Measurements from ENCODE around the gene OR5T1.

OR5T1 gene

DNA sequence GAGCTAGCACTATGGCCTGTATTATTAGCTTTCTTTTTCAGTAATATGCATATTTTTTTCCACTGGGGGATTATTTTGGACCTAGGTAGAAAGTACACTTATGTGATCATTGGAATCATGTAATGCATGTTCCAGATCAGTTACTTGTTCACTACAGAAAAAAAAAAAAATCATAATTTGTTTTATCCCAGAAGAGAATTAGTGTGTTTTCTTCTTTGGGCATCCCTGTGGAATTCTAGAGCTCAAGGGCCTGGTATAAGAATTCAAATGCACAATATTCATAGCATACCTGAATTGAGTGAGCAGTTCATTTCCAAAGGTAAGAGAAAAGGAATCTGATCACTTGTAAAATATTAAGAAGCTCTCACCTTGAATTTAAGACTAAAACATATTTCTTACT is at the start of gene OR5T1:
OR5T1 (plus strand) TSS at position 301 of the 400 bp plus-strand sequence. CDS start 1,485 bp downstream, outside the sequence.
- no peak for DNase-seq (ENCODE audit: low spot score)

DNA sequence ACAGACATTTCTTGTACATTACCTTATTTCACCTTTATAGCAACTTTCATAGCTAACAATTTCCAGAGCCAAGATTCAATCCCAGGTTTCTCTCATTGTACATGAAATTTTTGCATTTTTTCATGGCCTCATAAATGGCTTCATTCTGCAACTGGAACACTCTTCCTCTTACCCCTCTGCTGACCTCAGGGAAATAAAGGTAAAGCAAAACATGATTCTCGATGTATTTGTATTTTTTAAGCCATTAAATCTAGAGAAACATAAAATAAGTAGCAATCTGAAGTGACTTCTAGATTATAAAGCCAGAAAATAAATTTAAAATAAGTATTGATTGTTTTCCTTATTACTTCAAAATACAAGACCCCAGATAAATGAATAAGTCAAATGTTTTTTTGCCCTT is 39.8 kb upstream of the OR5T1 start, which contains the start of gene OR5T2:
OR5T2 (minus strand) TSS at position 101 of the 400 bp plus-strand sequence. CDS start 1,193 bp downstream, outside the sequence.
- no peak for DNase-seq (ENCODE audit: low spot score)

DNA sequence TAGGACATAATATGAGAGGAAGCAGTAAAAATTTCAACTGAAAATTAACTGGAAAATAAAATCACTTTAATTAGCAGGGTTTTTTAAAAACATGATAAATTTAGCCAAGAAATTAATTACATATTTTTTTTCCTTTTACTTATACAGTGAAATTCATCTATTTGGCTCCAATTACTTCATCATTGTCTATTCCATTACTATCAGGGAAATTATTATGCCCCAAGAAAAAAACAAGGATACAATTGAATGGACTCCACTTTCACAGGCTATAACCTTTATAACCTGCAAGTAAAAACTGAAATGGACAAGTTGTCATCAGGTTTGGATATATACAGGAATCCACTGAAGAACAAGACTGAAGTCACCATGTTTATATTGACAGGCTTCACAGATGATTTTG is 22.0 kb upstream of the OR5T1 start, which contains the start of gene OR5T3:
OR5T3 (plus strand) TSS at position 301 of the 400 bp plus-strand sequence; CDS start at position 301, 0 bp downstream.
- no peak for DNase-seq (ENCODE audit: low spot score)

DNA sequence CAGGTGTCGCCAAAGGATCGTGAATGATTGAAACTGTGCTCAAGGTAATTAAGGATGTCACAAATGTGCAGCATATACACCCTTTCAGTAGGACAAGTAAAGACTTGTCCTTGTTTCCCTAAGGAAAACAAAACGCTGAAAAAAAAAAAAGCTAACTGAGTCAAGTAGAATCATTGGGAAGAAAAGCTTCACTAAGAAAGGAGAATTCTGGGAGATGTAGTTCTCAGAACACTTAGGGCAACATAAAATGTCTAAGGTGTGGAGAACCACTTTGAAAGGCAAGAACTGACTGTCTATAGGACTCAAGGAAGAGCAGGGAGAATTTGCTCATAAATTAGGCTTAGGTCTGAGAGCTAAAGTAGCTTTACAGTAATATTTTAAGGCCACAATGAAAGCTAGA is 2.9 kb upstream of the OR5T1 start:
- no peak for DNase-seq (ENCODE audit: low spot score)

DNA sequence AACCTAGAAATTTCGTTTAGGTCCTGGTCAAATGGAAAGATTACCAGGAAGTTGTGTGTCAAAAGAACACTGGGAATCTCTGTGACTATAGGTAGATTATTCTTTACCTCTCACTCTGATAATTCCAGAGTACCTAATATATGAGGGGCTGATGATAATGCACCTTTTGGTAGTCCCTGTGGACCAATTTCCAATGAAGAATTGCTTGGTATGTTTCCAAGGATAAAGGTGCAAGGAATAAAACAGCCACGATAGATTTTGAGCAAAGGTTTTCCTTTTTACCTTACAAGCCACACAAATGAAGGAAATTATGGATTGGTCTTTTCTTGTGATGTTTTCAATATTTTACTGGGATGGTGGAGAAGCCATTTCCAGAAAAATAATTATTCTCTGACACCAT is 18.2 kb downstream of the OR5T1 start, which contains the start of gene OR8H1:
OR8H1 (minus strand) TSS at position 101 of the 400 bp plus-strand sequence. CDS start 1,192 bp downstream, outside the sequence.
- no peak for DNase-seq (ENCODE audit: low spot score)

DNA sequence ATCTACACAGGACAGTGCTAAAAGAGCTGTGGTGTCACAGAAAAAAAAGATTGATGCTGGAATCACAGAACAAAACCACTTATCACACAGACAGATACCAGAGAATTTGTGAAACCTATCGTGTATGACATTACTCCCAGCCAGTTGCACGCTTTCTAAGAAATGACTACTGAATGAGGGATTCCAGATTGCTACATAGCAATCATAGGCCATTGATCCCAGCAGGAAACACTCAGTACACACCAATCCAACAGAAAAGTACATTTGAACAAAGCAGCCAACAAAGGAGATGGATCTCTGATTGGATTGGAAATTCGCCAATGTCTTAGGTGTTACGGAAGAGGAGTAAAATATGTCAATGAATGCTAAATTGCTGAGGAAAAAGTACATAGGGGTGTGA is 22.9 kb downstream of the OR5T1 start:
- DNase-seq (ENCODE audit: low spot score), result no peak

DNA sequence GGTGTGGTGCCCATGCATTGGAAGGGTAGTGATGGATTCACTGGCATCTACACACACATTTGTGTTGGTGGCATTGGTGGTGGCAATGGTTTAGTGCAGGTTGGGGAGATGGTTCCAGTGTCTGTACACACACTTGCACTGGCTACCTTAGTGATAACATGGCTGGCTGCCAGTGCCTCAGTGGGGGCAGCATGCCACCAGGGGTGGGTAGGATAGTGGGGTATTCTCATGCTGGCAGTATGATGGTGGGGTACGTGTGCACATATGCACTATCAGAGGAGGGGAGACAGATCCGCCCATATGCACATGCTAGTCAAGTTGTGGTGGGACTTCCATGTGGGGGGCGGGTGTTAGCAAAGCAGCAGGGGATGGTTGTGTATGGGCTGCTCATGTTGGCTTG is 33.9 kb downstream of the OR5T1 start:
- DNase-seq (ENCODE audit: low spot score), result no peak

DNA sequence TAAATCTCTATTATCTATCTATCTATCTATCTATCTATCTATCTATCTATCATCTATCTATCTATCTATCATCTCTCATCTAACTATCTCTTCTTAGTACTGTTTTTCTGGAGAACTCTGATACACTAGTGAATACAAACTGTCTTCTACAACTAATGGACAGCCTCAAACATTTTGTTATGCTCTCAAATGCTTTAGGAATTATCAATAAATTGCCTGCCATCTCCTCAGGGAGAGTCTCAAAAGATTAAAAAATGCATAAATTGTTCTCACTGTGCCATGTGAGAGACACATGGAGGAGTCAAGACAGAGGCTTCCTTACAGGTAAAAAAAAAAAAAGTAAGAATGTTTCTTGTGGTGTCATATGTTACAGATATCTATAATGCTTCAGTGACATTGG is 40.9 kb downstream of the OR5T1 start, which contains the start of gene OR8K3:
OR8K3 (plus strand) TSS at position 301 of the 400 bp plus-strand sequence. CDS start 3,163 bp downstream, outside the sequence.
- DNase-seq (ENCODE audit: low spot score), result no peak
